Activated T-helper 9 cell treated with anti-CD3 and anti-CD28 coated beads, Interleukin-2, amount 50 U/mL, for 16 hours (primary cell): ENCODE measurements around the gene RASGRF1.
"Not testable (repeated sequence)": the region's sequence is repeated elsewhere in the genome, so short reads cannot be mapped to it uniquely, and the experiment has no call there.

Source experiments
- DNase-seq: peaks from one replicate; pipeline ENCODE4 v3.0.0-alpha.2; 2020; ENCODE audit warnings: low read depth

RASGRF1 gene

GRCh38 chr15:78929536-78930264, 160.9 kb downstream of the RASGRF1 start:
- DNase-seq, result no peak

GRCh38 chr15:78928616-78929093, 161.9 kb downstream of the RASGRF1 start:
- no peak for DNase-seq

- not testable (repeated sequence) for DNase-seq
Observed at GRCh38 chr15:78928176-78928575, 162.4 kb downstream of the RASGRF1 start.

GRCh38 chr15:78927077-78927790, 163.3 kb downstream of the RASGRF1 start:
- no peak for DNase-seq

- DNase-seq, result no peak
Observed at GRCh38 chr15:78925956-78926743, 164.4 kb downstream of the RASGRF1 start.

GRCh38 chr15:78925076-78925624, 165.4 kb downstream of the RASGRF1 start:
- DNase-seq, result no peak

- no peak for DNase-seq
Observed at GRCh38 chr15:78923480-78924360, 166.9 kb downstream of the RASGRF1 start.

GRCh38 chr15:78923015-78923414, 167.6 kb downstream of the RASGRF1 start:
- DNase-seq, result no peak

- no peak for DNase-seq
Observed at GRCh38 chr15:78922527-78922926, 168.1 kb downstream of the RASGRF1 start.

- no peak for DNase-seq
Observed at GRCh38 chr15:78921940-78922339, 168.6 kb downstream of the RASGRF1 start.

GRCh38 chr15:78921517-78921916, 169.1 kb downstream of the RASGRF1 start:
- no peak for DNase-seq

GRCh38 chr15:78917888-78918287, 172.7 kb downstream of the RASGRF1 start:
- no peak for DNase-seq

- no peak for DNase-seq
Observed at GRCh38 chr15:78916088-78916487, 174.5 kb downstream of the RASGRF1 start.

GRCh38 chr15:78915341-78916087, 175.1 kb downstream of the RASGRF1 start:
- DNase-seq, result no peak

- DNase-seq, result no peak
Observed at GRCh38 chr15:78914027-78914764, 176.4 kb downstream of the RASGRF1 start.

- no peak for DNase-seq
Observed at GRCh38 chr15:78913012-78913411, 177.6 kb downstream of the RASGRF1 start.

- DNase-seq, result no peak
Observed at GRCh38 chr15:78912316-78912715, 178.3 kb downstream of the RASGRF1 start.

- no peak for DNase-seq
Observed at GRCh38 chr15:78910271-78910670, 180.3 kb downstream of the RASGRF1 start.
